CD4-positive, alpha-beta T cell treated with Interferon gamma for 1 hour (primary cell): ENCODE results near the gene ABL1.

ENCODE experiments used
- DNase-seq: peaks from one replicate; pipeline ENCODE4 v3.0.0-alpha.2; 2020

ABL1 gene

GRCh38 chr9:130921300-130921988 is 86.4 kb downstream of the ABL1 start:
- DNase-seq, result no peak

- no peak for DNase-seq
Measured at GRCh38 chr9:130921989-130922892, 87.2 kb downstream of the ABL1 start.

- DNase-seq, result no peak
Measured at GRCh38 chr9:130922893-130923610, 88.0 kb downstream of the ABL1 start.

- no peak for DNase-seq
Measured at GRCh38 chr9:130923611-130924447, 88.8 kb downstream of the ABL1 start.

- DNase-seq, result no peak
Measured at GRCh38 chr9:130924448-130924788, 89.4 kb downstream of the ABL1 start.

- DNase-seq, result no peak
Measured at GRCh38 chr9:130925050-130925678, 90.1 kb downstream of the ABL1 start.

GRCh38 chr9:130927338-130927737 is 92.3 kb downstream of the ABL1 start:
- DNase-seq, result no peak

GRCh38 chr9:130927995-130928900 is 93.2 kb downstream of the ABL1 start:
- no peak for DNase-seq

- no peak for DNase-seq
Measured at GRCh38 chr9:130929571-130930038, 94.6 kb downstream of the ABL1 start.

GRCh38 chr9:130930132-130930803 is 95.2 kb downstream of the ABL1 start:
- no peak for DNase-seq

GRCh38 chr9:130930804-130931349 is 95.8 kb downstream of the ABL1 start:
- DNase-seq, result no peak

GRCh38 chr9:130931508-130932254 is 96.6 kb downstream of the ABL1 start:
- DNase-seq, result no peak

GRCh38 chr9:130932255-130933079 is 97.4 kb downstream of the ABL1 start:
- no peak for DNase-seq

- no peak for DNase-seq
Measured at GRCh38 chr9:130933114-130934046, 98.3 kb downstream of the ABL1 start.

- DNase-seq, result no peak
Measured at GRCh38 chr9:130934246-130934645, 99.2 kb downstream of the ABL1 start.

GRCh38 chr9:130934702-130935647 is 99.9 kb downstream of the ABL1 start:
- DNase-seq, result no peak
